NCI-H1092 treated with DMSO at 0.1 percent for 48 hours (cell line): ENCODE data around the gene SMG9.

ENCODE experiments used
- DNase-seq: peaks from one replicate; lab custom pipeline; 2025; lab: John Stamatoyannopoulos, UW

Gene SMG9, protein sequence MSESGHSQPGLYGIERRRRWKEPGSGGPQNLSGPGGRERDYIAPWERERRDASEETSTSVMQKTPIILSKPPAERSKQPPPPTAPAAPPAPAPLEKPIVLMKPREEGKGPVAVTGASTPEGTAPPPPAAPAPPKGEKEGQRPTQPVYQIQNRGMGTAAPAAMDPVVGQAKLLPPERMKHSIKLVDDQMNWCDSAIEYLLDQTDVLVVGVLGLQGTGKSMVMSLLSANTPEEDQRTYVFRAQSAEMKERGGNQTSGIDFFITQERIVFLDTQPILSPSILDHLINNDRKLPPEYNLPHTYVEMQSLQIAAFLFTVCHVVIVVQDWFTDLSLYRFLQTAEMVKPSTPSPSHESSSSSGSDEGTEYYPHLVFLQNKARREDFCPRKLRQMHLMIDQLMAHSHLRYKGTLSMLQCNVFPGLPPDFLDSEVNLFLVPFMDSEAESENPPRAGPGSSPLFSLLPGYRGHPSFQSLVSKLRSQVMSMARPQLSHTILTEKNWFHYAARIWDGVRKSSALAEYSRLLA

DNA sequence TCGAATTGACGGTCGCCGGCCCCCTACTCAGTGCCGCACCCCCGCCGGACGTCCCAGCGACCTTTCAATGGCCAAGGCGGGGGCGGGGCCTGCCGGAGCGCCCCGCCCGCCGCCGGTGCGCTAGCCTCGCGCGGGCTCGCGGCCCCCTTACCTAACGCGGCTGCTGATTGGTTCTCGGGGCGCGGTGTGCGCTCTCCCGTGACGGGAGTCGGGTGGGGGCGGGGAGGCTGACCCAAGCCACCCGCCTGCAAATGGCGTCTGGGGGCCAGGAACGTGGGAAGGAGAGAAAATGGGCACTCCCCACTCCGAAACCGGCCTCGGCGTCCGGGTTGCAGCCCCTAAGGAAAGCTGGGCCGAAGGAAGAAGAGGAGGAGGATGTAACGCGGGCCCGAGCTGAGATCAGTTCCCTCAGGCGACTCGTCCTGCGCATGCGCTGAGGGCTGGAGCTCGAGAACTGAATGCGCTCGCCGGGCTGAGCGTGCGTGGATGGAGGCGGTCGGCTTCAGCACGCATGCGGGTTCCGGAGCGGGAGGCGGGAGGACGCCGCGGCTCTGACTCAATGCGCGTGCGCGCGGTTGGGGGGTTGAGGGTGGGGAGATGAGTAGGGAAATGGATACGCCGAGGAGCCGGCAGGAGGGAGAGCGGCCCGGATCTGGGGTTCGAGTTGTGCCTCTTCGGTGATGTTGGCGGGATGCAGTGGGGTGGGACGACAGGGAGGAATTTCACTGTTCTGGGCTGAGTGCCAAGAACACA lies at the start of gene SMG9:
TSS of gene SMG9 (minus strand) at position 460 of the 753 bp plus-strand sequence. CDS start 4,221 bp downstream, outside the sequence.
- DNase-seq = peak; percentile 93

DNA sequence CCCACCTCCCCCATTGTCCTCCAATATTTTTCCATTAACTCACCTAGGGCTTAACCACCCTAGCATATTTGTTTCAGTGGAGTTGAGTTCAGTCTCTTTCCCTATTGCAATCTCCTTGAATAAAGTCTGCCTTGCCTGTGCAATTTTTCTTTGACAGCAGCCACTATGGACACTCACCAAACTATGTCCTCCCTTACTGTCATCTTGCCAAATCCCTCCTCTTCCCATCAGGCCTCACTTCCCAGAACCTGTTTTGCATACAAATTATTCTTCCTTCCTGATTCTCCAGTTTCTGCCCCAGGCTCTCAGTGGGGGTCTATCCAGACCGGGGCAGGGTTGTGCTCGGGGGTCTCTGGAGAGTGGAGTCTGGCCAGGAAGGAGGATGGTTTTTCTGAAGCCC lies 49.7 kb upstream of the SMG9 start:
- no peak for DNase-seq

DNA sequence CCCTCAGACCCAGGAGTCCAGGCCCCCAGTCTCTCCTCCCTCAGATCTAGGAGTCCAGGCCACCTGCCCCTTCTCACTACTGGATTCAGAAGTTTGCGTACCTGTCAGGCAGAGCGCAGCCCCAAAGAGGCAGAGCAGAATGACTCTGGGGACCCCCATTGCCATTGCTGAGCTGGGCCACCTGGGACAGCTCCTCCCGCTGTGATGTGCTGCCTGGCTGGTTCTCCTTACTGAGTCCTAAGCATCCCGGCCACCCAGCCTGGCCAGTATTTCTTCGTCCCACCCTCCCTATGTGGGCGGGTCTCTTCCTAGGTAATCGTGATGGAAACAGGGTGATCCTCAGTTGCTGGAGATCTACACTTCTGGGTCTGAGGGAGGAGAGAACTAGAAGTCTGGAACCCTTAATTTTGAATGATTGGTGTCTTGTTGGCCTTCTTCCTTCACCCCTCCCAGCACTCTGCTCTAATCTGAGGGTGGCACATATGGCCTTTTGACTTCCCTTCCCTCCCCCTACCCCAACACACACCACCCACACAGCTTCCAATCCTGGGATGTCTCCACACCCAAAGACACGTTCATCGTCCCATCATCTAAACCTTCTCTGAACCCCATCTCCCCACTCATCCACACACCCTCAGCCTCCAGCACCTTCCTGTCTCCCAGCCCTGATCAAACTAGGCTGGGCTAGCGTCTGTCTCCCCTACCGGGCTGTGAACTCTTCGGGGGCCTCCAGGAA lies 47.6 kb upstream of the SMG9 start, which contains the start of gene LYPD5:
TSS of gene LYPD5 (minus strand) at position 232 of the 736 bp plus-strand sequence. CDS start at position 165, 67 bp downstream.
- no peak for DNase-seq

DNA sequence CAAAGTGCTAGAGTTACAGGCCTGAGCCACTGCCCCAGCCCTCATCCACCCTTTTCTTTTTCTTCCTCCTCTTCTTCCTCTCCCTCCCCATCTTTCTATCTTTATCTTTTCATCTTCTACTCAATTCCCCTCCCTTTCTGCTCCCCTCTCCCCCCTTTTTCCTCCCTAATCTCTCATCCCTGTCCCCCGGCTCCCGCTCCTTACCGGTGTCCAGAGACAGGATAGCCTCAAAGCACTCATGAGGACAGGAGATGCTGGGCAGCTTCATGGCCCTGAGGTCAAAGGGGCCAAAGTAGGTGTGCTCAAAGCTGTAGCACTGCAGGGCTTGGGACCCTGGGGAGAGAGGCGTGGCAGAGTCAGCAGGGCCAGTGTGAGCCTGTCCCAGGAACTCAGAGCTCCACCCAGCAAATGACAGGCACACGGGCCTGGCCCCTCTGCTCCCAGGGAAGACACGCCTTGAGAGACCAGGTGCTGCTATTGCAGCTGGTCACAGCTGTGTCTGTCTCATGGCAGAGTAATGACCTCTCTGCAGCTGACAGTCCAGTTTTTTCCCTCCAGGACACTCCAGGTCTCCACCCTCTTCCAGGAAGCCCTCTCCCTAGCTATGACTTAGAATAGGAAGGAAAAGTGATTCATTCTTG lies 44.9 kb upstream of the SMG9 start:
- no peak for DNase-seq

DNA sequence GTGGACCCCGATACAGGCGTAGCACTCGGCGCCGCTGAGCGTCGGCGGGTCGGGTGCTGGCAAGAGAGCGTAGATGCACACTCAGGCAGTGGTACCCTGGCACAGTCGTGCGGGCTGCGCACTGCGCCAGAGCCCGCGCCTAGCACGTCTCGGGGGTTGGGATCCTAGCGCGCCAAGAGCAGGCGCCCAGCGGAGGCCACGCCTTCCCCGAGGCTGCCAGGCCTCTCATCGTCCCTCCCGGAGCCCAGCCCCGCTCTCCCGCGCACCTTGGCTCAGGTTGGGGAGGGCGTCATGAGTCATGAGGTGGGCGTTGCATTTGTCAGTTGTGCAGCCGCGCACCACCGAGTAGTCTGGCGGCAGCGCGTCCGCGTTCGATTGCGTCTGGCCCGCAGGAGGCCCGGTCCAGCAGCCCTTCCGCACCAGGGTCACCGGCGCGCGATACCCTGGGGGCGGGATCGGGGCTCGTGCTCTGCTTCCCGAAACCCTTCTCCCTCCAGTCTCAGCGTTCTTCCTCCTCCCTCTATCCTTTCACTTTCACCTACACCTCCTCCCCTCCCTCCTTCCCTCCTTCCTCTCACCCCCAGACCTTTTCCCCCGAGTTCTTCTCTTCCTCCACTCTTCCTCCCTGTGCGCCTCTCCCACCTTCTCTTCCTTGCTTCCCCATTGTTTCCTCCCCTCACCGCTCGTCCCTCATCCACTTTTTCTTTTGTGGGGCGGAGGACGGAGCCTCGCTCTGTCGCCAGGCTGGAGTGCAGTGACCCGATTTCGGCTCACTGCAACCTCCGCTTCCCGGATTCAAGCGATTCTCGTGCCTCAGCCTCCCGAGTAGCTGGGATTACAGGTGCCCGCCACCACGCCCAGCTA lies 44.0 kb upstream of the SMG9 start:
- DNase-seq = peak; percentile 35

DNA sequence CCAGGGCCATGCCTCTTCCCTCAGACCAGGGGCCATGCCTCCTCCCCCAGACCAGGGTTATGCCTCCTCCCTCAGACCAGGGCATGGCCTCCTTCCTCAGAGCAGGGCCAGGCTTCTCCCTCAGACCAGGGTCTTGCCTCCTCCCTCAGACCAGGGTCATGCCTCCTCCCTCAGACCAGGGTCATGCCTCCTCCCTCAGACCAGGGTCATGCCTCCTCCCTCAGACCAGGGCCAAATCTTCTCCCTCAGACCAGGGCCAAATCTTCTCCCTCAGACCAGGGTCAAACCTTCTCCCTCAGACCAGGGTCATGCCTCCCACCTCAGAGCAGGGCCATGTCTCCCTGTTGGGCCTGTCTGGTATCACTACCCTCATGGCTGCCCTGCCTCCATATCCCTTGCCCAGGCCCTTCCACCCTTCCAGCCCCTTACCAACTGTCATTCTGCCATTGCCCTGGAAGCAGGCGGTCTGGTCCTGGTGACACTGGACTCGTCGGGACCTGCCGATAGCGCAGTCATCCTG lies 43.3 kb upstream of the SMG9 start:
- DNase-seq = no peak

DNA sequence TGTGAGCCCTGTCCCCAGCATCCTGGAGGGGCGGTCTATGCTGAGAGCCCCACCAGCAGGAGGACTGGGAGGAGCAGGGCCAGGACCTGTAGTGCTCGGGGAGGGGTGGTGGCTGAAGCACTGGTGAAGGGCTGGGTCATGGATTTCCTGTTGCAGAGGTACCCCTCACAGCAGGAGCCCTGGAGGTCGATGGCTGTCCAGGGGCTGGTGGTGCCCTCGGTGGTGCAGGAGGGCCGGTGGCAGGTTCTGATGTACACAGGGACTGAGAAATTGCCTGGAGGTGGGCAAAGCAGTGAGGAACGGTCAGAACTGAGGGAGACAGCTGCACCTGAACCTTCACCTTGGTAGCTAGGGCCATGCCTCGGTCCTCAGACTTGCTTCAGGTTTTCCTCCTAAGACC lies 42.8 kb upstream of the SMG9 start:
- DNase-seq = no peak

DNA sequence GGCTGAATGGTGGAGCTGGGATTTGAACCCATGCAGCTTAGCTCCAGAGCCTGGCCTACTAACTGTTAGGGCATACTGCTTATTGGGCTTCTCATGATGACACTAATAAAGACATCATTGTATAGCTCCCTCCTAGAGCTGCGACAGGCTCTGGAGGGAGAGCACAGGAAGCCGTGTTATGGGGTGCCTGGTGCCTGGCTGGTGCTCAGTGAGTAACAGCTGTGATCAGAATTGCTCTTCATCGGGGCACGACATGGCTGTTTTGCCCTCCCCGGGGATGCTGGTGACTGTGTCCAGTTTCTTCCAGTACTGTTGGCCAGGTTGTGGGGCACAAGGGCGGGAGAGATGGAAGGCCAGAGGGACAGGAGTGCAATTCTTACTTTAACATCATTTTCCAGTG lies 42.4 kb upstream of the SMG9 start:
- DNase-seq = no peak

DNA sequence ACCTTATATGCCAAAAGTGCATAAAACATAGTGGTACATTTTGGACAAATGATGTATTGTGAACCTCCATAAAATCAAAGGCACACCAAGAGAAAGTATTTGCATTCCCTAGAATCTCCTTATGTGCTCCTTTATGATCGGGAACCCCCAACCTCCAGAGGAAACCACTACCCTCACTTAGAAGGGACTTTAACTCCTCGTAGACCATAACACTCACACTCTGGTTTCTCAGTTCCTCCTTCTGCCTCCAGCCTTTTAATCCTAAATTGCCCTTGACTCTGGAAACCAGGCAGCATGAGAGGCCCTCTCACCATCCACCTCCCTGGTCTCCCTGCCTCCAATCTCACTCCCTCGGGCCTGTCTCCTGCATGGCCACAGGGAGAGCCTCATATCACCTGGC lies 35.8 kb upstream of the SMG9 start:
- DNase-seq = no peak

DNA sequence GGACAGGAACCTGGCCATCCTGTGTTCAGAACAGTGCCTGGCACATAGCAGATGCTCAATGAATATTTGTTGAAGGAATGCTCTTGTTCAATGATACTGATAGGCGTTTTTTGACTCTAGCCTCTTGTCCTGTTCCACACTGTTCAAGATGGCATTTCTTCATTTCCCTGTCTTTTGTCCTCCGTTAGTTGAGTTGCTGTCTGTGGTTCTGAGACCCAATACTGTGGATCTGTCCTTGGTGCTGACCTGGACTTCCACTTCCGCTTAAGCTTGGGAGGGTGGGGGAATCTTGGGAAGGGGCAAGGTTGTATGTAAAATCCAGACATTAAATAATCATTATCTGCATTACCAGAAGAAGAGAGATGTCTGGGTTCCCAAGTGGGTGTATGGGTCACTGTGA lies 34.3 kb upstream of the SMG9 start:
- no peak for DNase-seq

DNA sequence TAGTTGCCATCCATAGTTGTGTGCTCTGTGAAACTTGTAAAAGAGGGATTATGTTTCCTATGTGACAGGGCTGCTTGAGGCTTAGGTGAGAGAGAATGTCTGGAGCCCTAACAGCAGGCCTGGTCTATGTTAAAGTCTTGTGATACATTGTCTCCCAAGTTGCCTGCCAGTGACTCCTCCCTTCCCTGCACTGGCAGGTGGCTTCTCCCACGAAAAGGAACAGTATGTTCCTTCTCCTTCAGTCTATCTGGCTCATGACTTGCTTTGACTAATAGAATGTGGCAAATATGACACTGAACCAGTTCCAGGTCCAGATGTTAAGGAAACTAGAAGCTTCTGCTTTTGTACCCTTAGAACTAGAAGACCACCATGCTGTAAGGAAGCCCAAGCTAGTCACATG lies 31.9 kb upstream of the SMG9 start:
- DNase-seq = no peak

DNA sequence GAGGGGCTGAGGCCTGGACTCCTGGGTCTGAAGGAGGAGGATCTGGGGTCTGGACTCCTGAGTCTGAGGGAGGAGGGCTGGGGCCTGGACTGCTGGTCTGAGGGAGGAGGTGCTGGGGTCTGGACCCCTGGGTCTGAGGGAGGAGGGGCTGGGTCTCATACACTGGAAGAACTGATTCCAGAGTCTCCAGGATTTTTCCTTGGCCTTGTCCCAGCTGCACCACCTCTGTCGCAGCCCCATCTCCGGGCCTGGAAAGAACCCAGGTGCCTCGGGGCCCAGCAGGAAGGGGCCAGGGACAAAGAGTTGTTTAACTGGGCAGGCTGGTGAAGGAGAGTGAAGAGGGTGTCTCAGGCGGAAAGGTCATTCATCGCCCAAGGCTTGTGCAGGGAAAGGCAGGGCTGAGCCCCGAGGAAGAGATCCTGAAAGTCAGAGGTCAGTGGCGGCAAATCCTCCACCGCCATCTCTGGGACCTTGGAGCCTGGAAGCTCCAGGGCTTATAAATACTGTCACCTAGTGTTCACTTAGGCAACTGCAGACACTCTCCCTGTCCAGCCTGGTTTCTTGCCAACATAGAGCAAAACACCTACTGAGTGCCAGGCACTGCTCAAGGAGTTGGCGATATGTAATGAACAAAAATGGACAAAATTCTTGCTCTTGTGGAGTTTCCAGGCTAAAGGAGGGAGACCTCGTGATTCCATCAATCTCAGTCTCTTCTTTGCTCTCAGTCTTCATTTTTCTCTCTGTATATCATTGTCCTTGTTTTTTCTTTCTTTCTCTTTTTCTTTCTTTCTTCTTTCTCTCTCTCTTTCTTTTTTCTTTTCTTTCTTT lies 30.4 kb upstream of the SMG9 start:
- DNase-seq = peak; percentile 55

DNA sequence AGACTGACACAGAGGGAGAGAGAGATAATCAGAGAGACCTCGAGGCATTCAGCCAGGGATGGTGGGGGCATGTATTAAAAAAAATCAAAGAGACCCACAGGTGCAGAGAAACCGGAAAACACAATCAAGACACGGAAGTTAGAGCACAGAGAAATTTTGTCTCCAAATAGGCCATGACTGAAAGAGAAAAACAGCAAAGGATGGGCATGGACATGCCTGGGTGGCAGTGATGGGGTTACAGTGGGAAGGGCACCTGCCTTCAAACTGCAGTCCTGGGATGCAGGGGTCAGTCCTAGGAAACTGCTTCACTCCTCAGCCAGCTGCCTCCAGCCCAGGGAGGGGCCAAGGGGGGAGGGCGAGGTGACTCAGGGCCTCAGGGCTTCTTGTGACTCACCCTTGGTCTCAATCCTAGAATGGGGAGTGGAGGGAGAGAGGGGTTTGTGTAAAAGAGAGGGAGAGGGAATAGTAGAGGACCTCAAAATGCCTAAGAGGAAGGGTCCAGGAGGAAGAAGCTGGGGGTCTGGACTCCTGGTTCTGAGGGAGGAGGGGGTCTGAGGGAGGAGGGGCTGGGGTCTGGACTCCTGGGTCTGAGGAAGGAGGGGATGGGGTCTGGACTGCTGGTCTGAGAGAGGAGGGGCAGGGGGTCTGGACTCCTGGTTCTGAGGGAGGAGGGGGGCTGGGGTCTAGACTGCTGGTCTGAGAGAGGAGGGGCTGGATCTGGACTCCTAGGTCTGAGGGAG lies 29.6 kb upstream of the SMG9 start:
- DNase-seq = no peak

DNA sequence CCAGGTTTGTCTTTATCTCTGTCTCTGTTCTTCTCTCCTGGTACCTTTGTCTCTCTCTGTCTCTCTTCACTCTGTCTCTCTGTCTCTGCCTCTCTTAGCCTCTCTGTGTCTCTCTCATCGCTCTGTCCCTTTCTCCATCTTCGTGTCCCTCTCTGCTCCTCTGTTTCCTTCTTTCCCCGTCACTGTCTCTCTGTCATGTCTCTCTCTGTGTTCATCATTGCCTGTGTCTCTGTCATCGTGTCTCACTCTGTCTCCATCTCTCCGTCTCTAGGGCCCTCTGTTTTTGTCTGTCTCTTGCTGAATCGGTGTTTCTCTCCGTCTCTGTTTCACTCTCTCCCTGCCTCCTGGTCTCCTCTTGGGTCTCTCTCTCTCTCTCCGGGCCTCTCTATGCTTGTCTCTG lies 28.9 kb upstream of the SMG9 start:
- DNase-seq = no peak

DNA sequence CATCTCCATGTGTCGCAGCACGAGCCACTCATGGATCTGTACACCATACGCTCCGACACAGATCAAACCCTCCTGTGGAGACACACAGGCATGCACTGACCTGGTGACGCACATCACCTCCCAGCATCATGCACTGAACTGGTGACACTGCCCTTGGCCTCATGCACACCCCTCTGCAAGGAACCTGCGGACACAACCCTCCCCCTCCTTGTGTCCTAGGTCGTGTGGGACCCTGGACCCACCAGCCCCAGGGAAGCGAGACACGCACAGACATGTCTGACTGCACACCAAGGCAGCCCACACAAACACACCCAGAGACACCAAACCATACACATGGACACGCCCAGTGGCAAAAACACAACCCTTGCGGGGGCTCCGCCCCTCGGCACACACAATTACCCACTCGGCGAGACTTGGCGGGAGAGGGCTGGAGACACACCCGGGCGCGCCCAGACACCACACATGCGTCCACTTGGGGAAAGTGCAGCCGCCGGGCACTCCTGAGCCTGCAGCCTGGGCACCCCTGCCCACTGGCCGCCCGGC lies 28.0 kb upstream of the SMG9 start:
- no peak for DNase-seq

DNA sequence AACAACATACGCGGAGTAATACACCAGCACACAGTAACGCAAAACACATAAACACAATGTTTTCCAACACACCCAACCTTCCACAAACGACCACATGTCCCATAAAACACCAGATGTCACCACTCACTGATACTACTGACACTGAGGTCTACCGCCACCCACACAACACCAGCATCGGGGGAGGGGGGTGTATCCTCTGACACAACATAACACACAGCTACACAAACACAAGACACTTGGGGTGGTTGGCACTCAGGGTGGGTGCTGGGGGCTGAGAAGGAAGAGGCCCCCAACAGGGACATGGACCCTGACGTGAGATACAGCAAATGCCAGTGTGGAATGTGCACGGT lies 27.5 kb upstream of the SMG9 start:
- no peak for DNase-seq

DNA sequence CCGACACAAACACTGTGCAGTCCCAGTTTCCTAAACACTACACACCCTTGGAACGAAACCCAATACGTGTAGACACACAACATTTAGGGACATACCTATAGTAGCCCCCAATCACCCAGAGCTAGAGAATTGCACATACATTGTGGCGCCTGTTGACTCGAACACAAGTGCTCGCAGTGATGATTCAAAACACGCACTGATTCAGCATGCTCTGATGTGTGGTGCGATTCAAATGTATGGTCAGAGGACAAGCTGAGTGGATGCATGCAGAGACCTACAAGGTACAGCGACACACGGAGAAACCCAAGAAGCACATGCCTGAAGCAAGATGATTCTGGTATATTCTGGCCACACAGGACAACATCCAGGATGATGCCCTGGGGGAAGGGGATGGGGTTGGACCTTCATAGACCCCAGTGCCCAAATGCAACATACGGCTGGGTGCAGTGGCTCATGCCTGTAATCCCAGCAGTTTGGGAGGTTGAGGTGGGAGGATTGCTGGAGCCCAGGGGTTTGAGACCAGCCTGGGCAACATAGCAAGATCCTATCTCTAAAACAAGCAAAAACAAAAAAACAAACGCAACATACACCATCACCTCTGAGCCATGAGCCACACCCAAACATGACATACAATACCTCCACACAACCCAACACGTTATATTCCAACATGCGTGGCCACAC lies 27.0 kb upstream of the SMG9 start:
- DNase-seq = no peak
